ENCODE measurements around the gene ZSWIM5. TPM values are rescaled to one million over a fixed set of nuclear protein-coding genes. Genes with fewer than 3 reads are reported as not detected.
"Not testable (repeated sequence)": the region's sequence is repeated elsewhere in the genome, so short reads cannot be mapped to it uniquely, and the experiment has no call there.

ZSWIM5 gene
- total RNA-seq, 2 experiments from 2014 or later: 0.15 to 0.26 TPM

GRCh38 chr1:45101528-45101927, 104.9 kb downstream of the ZSWIM5 start:
- CTCF ChIA-PET; intact Hi-C loops (cut with micrococcal nuclease); H3K36me3 Mint-ChIP-seq (ENCODE audit: low read depth); DNase-seq; H3K9me3 Mint-ChIP-seq; H3K27ac Mint-ChIP-seq; H3K4me1 Mint-ChIP-seq (ENCODE audit: low read depth); H3K27me3 Mint-ChIP-seq (ENCODE audit: low read depth); H3K4me3 Mint-ChIP-seq: not testable (repeated sequence)

GRCh38 chr1:45097944-45098343, 108.5 kb downstream of the ZSWIM5 start:
- no peaks in the 10 kb centered on the region for H3K36me3 Mint-ChIP-seq (ENCODE audit: low read depth)
- DNase-seq: no peak
- no peaks in the 10 kb centered on the region for H3K9me3 Mint-ChIP-seq
- H3K27ac Mint-ChIP-seq: no peak overlapping the region
- no peak overlapping the region for H3K4me3 Mint-ChIP-seq
- no peaks in the 10 kb centered on the region for H3K27me3 Mint-ChIP-seq (ENCODE audit: low read depth)
- H3K4me1 Mint-ChIP-seq (ENCODE audit: low read depth): no peaks in the 10 kb centered on the region
- intact Hi-C loops (cut with micrococcal nuclease): no loop called here
- CTCF ChIA-PET: no interaction called here

GRCh38 chr1:45097079-45097478, 109.3 kb downstream of the ZSWIM5 start:
- Mint-ChIP-seq H3K4me1 (ENCODE audit: low read depth) (no peaks in the 10 kb centered on the region), H3K9me3 (no peaks in the 10 kb centered on the region), H3K27ac (no peak overlapping the region), H3K4me3 (no peak overlapping the region), H3K27me3 (ENCODE audit: low read depth) (no peaks in the 10 kb centered on the region), H3K36me3 (ENCODE audit: low read depth) (no peaks in the 10 kb centered on the region)
- intact Hi-C loops (cut with micrococcal nuclease): no loop called here
- CTCF ChIA-PET: no interaction called here
- no peak for DNase-seq

- Mint-ChIP-seq H3K4me3 (no peak overlapping the region), H3K27ac (no peak overlapping the region), H3K4me1 (ENCODE audit: low read depth) (no peaks in the 10 kb centered on the region), H3K9me3 (no peaks in the 10 kb centered on the region), H3K36me3 (ENCODE audit: low read depth) (no peaks in the 10 kb centered on the region), H3K27me3 (ENCODE audit: low read depth) (no peaks in the 10 kb centered on the region)
- intact Hi-C loops (cut with micrococcal nuclease): no loop called here
- no peak for DNase-seq
- CTCF ChIA-PET: no interaction called here
These were observed 111.0 kb downstream of the ZSWIM5 start for GRCh38 chr1:45095450-45095849.

GRCh38 chr1:45094371-45094770, 112.0 kb downstream of the ZSWIM5 start:
- H3K27ac Mint-ChIP-seq; CTCF ChIA-PET; H3K4me1 Mint-ChIP-seq (ENCODE audit: low read depth); H3K9me3 Mint-ChIP-seq; H3K27me3 Mint-ChIP-seq (ENCODE audit: low read depth); DNase-seq; H3K36me3 Mint-ChIP-seq (ENCODE audit: low read depth); H3K4me3 Mint-ChIP-seq; intact Hi-C loops (cut with micrococcal nuclease): not testable (repeated sequence)

- H3K9me3 Mint-ChIP-seq: no peaks in the 10 kb centered on the region
- H3K27me3 Mint-ChIP-seq (ENCODE audit: low read depth): no peaks in the 10 kb centered on the region
- CTCF ChIA-PET: interaction anchor here (0.5 to 1.0 kb wide), 2 partner anchors 11 to 79 kb away, joined by 3 read pairs; no protein-coding TSS in a partner anchor
- no peaks in the 10 kb centered on the region for H3K36me3 Mint-ChIP-seq (ENCODE audit: low read depth)
- DNase-seq: no peak
- H3K27ac Mint-ChIP-seq: no peak overlapping the region
- intact Hi-C loops (cut with micrococcal nuclease): no loop called here
- H3K4me1 Mint-ChIP-seq (ENCODE audit: low read depth): no peaks in the 10 kb centered on the region
- H3K4me3 Mint-ChIP-seq: no peak overlapping the region
These were observed 113.1 kb downstream of the ZSWIM5 start for GRCh38 chr1:45093334-45093733.

- Mint-ChIP-seq H3K4me3 (no peak overlapping the region), H3K4me1 (ENCODE audit: low read depth) (no peaks in the 10 kb centered on the region), H3K36me3 (ENCODE audit: low read depth) (no peaks in the 10 kb centered on the region), H3K27me3 (ENCODE audit: low read depth) (no peaks in the 10 kb centered on the region), H3K9me3 (no peaks in the 10 kb centered on the region), H3K27ac (no peak overlapping the region)
- DNase-seq: no peak
- intact Hi-C loops (cut with micrococcal nuclease): no loop called here
- CTCF ChIA-PET: interaction anchor here (0.7 kb wide), 1 partner anchor 202 kb away, joined by 3 read pairs; no protein-coding TSS in a partner anchor
These were observed 116.7 kb downstream of the ZSWIM5 start for GRCh38 chr1:45089711-45090110.

GRCh38 chr1:45084562-45084961, 121.8 kb downstream of the ZSWIM5 start:
- intact Hi-C loops (cut with micrococcal nuclease): no loop called here
- Mint-ChIP-seq H3K4me3 (no peak overlapping the region), H3K27me3 (ENCODE audit: low read depth) (no peaks in the 10 kb centered on the region), H3K4me1 (ENCODE audit: low read depth) (no peaks in the 10 kb centered on the region), H3K36me3 (ENCODE audit: low read depth) (peaks cover 2% of the 10 kb centered on the region), H3K9me3 (no peaks in the 10 kb centered on the region), H3K27ac (no peak overlapping the region)
- CTCF ChIA-PET: no interaction called here
- DNase-seq: no peak

- intact Hi-C loops (cut with micrococcal nuclease): no loop called here
- Mint-ChIP-seq H3K27ac (no peak overlapping the region), H3K9me3 (peaks cover 5% of the 10 kb centered on the region), H3K4me3 (no peak overlapping the region), H3K27me3 (ENCODE audit: low read depth) (no peaks in the 10 kb centered on the region), H3K4me1 (ENCODE audit: low read depth) (no peaks in the 10 kb centered on the region), H3K36me3 (ENCODE audit: low read depth) (peaks cover 2% of the 10 kb centered on the region)
- DNase-seq: no peak
- CTCF ChIA-PET: no interaction called here
These were observed 126.9 kb downstream of the ZSWIM5 start for GRCh38 chr1:45079533-45079932.

GRCh38 chr1:45076959-45077358, 129.4 kb downstream of the ZSWIM5 start:
- H3K36me3 Mint-ChIP-seq (ENCODE audit: low read depth); H3K27me3 Mint-ChIP-seq (ENCODE audit: low read depth); H3K27ac Mint-ChIP-seq; CTCF ChIA-PET; intact Hi-C loops (cut with micrococcal nuclease); H3K4me1 Mint-ChIP-seq (ENCODE audit: low read depth); H3K4me3 Mint-ChIP-seq; DNase-seq: not testable (repeated sequence)
- peaks cover 14% of the 10 kb centered on the region for H3K9me3 Mint-ChIP-seq

GRCh38 chr1:45071567-45071966, 134.8 kb downstream of the ZSWIM5 start:
- Mint-ChIP-seq H3K27ac (no peak overlapping the region), H3K27me3 (ENCODE audit: low read depth) (no peaks in the 10 kb centered on the region), H3K36me3 (ENCODE audit: low read depth) (peaks cover 2% of the 10 kb centered on the region), H3K4me1 (ENCODE audit: low read depth) (no peaks in the 10 kb centered on the region), H3K9me3 (peaks cover 19% of the 10 kb centered on the region), H3K4me3 (no peak overlapping the region)
- no peak for DNase-seq
- CTCF ChIA-PET: no interaction called here
- intact Hi-C loops (cut with micrococcal nuclease): no loop called here

GRCh38 chr1:45067806-45068205, 138.6 kb downstream of the ZSWIM5 start:
- intact Hi-C loops (cut with micrococcal nuclease): no loop called here
- H3K9me3 Mint-ChIP-seq: peaks cover 7% of the 10 kb centered on the region

GRCh38 chr1:45065083-45065482, 141.3 kb downstream of the ZSWIM5 start:
- Mint-ChIP-seq H3K36me3 (ENCODE audit: low read depth) (no peaks in the 10 kb centered on the region), H3K27me3 (ENCODE audit: low read depth) (no peaks in the 10 kb centered on the region), H3K27ac (no peak overlapping the region), H3K4me3 (no peak overlapping the region), H3K9me3 (peaks cover 3% of the 10 kb centered on the region), H3K4me1 (ENCODE audit: low read depth) (no peaks in the 10 kb centered on the region)
- intact Hi-C loops (cut with micrococcal nuclease): no loop called here
- no peak for DNase-seq
- CTCF ChIA-PET: no interaction called here

More at GRCh38 chr1:45067806-45068205, 138.6 kb downstream of the ZSWIM5 start:
- no peaks in the 10 kb centered on the region for H3K4me1 Mint-ChIP-seq (ENCODE audit: low read depth)
- CTCF ChIA-PET: no interaction called here
- H3K27ac Mint-ChIP-seq: no peak overlapping the region
- H3K4me3 Mint-ChIP-seq: no peak overlapping the region
- no peaks in the 10 kb centered on the region for H3K36me3 Mint-ChIP-seq (ENCODE audit: low read depth)
- no peak for DNase-seq
- no peaks in the 10 kb centered on the region for H3K27me3 Mint-ChIP-seq (ENCODE audit: low read depth)

- CTCF ChIA-PET: interaction anchor here (0.6 kb wide), 1 partner anchor 177 kb away, joined by 4 read pairs; no protein-coding TSS in a partner anchor
- H3K36me3 Mint-ChIP-seq (ENCODE audit: low read depth); H3K27me3 Mint-ChIP-seq (ENCODE audit: low read depth); H3K4me3 Mint-ChIP-seq; intact Hi-C loops (cut with micrococcal nuclease); DNase-seq; H3K9me3 Mint-ChIP-seq; H3K4me1 Mint-ChIP-seq (ENCODE audit: low read depth); H3K27ac Mint-ChIP-seq: not testable (repeated sequence)
These were observed 143.9 kb downstream of the ZSWIM5 start for GRCh38 chr1:45062463-45062862.
